Spleen (tissue), 7 donors: ENCODE results near the gene GAS6.

Source experiments
- POLR2A ChIP-seq, 3 donors: fragments of 450-650 bp; IDR thresholded peaks; one replicate each; pipeline ENCODE4 v1.5.1; 2017; ENCODE audit warnings: antibody characterized with exemption in 3 of 3, mild to moderate bottlenecking in 1 of 3
- POLR2AphosphoS5 ChIP-seq, 3 donors: sonication (generic); formaldehyde crosslinking; IDR thresholded peaks; one replicate each; pipeline ENCODE4 v1.5.1; 2017; ENCODE audit warnings: antibody characterized with exemption in 3 of 3
- TF ChIP-seq, protein P1 (sequence below), 11 experiments: fragments of 200-600 bp in 7 of 11; fragments of 450-650 bp in 4 of 11; sonication (generic) in 4 of 11; IDR thresholded peaks in 8 of 11; conservative IDR thresholded peaks in 3 of 11; 1 replicate in 7 of 11; 2 replicates in 4 of 11; pipeline versions ENCODE4 v1.4.0 to v1.8.0; 2016 to 2021; ENCODE audit warnings: antibody characterized with exemption in 11 of 11, inconsistent platforms in 4 of 11, mild to moderate bottlenecking in 1 of 11
- donor health status: DM: no; HTN: no; CAD: no; lungs with moderate emphysema.
- donor health status: DM: no; HTN: no; CAD: no.
- donor health status: DM: no; HTN: no; CAD: no.

GRCh38 chr13:113783966-113784644, 79.8 kb downstream of the GAS6 start:
- TF ChIP-seq, protein P1, sequence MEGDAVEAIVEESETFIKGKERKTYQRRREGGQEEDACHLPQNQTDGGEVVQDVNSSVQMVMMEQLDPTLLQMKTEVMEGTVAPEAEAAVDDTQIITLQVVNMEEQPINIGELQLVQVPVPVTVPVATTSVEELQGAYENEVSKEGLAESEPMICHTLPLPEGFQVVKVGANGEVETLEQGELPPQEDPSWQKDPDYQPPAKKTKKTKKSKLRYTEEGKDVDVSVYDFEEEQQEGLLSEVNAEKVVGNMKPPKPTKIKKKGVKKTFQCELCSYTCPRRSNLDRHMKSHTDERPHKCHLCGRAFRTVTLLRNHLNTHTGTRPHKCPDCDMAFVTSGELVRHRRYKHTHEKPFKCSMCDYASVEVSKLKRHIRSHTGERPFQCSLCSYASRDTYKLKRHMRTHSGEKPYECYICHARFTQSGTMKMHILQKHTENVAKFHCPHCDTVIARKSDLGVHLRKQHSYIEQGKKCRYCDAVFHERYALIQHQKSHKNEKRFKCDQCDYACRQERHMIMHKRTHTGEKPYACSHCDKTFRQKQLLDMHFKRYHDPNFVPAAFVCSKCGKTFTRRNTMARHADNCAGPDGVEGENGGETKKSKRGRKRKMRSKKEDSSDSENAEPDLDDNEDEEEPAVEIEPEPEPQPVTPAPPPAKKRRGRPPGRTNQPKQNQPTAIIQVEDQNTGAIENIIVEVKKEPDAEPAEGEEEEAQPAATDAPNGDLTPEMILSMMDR (IDR thresholded peaks at IDR 0.05 in 8 of 11, conservative IDR thresholded peaks at IDR 0.05 in 3 of 11), result no peak
- TF ChIP-seq POLR2AphosphoS5 (IDR thresholded peaks at IDR 0.05), result no peak
- no peak for TF ChIP-seq POLR2A (IDR thresholded peaks at IDR 0.05)
